Stomach (tissue), 9 donors: ENCODE measurements around the gene GABRQ. TPM values are rescaled to one million over a fixed set of nuclear protein-coding genes. Genes with fewer than 3 reads are reported as not detected.
A peak's percentile ranks its signal among the peaks of the same experiment; 100 is the strongest.
"Not testable (repeated sequence)": the region's sequence is repeated elsewhere in the genome, so short reads cannot be mapped to it uniquely, and the experiment has no call there.

Source experiments
- DNase-seq, 2 donors: peaks; one replicate each; pipeline versions ENCODE4 v3.0.0 to v3.0.0-alpha.2; 2013 to 2019
- H3K27ac ChIP-seq, 5 donors: fragments of 200-600 bp in 4 of 5; sonication (generic) in 4 of 5; one replicate each; pipeline ENCODE4 v1.5.1; 2013 to 2019; ENCODE audit warnings: mild to moderate bottlenecking in 1 of 5, moderate library complexity in 1 of 5
- H3K27me3 ChIP-seq, 3 donors: fragments of 200-600 bp; sonication (generic); one replicate each; pipeline ENCODE4 v1.5.1; 2017 to 2019; ENCODE audit warnings: mixed run types in 1 of 3
- H3K36me3 ChIP-seq, 4 donors: fragments of 200-600 bp; sonication (generic); 1 replicate in 3 of 4; 2 replicates in 1 of 4; pipeline ENCODE4 v1.5.1; 2016 to 2019
- H3K4me1 ChIP-seq, 4 donors: fragments of 200-600 bp; sonication (generic); one replicate each; pipeline ENCODE4 v1.5.1; 2016 to 2019
- H3K4me3 ChIP-seq, 4 donors: fragments of 200-600 bp; sonication (generic) in 3 of 4; one replicate each; pipeline ENCODE4 v1.5.1; 2016 to 2019; ENCODE audit warnings: mild to moderate bottlenecking in 1 of 4
- H3K9me3 ChIP-seq, 4 donors: fragments of 200-600 bp; sonication (generic); one replicate each; pipeline ENCODE4 v1.5.1; 2016 to 2019
- EP300 ChIP-seq: sonication (generic); formaldehyde crosslinking; IDR thresholded peaks from one replicate; pipeline ENCODE4 v1.6.1; 2017; ENCODE audit warnings: antibody characterized with exemption
- POLR2A ChIP-seq, 4 donors: fragments of 450-650 bp; IDR thresholded peaks; one replicate each; pipeline ENCODE4 v1.6.1; 2016; ENCODE audit warnings: antibody characterized with exemption in 4 of 4, control low read depth in 2 of 4, mild to moderate bottlenecking in 1 of 4, moderate library complexity in 1 of 4
- POLR2AphosphoS5 ChIP-seq, 3 donors: sonication (generic); formaldehyde crosslinking; IDR thresholded peaks; one replicate each; pipeline ENCODE4 v1.6.1; 2016; ENCODE audit warnings: antibody characterized with exemption in 3 of 3
- WGBS, 5 donors: extraction: QIAGEN DNeasy Blood & Tissue Kit in 3 of 5; methylation state at CpG; one replicate each; pipeline versions ENCODE4 v1.1.5 to v1.1.7; 2013 to 2018; 5-methylcytosine and 5-hydroxymethylcytosine counted together
- intact Hi-C: fragments of 100-400 bp; cut with DNase I; formaldehyde crosslinking; loops from one replicate; pipeline ENCODE4 v1.15.1; 2023; ENCODE audit warnings: low total_unique reads
- polyA plus RNA-seq, 3 donors: library from polyadenylated mRNA; stranded (reverse); fragments of 200-250 nt; gene quantifications; one replicate each; pipeline ENCODE4 v1.2.3, GENCODE V29; 2013
- total RNA-seq, 5 donors: library from RNA; depleted of rRNA; stranded (reverse); fragments of >200 nt; gene quantifications; one replicate each; pipeline versions ENCODE4 v1.1.0 to v1.2.3, GENCODE V29; 2014 to 2016
- TF ChIP-seq, protein P1 (sequence below), 7 experiments: fragments of 450-650 bp in 4 of 7; fragments of 200-600 bp in 3 of 7; sonication (generic) in 3 of 7; IDR thresholded peaks; one replicate each; pipeline ENCODE4 v1.5.1; 2016 to 2019; ENCODE audit warnings: antibody characterized with exemption in 7 of 7, control low read depth in 2 of 7, mild to moderate bottlenecking in 1 of 7
- donor health status: healthy with polysubstance abuse.
- donor health status: Bipolar disorder and iron deficiency.
- donor health status: healthy.

The GABRQ gene
- total and polyA plus RNA-seq, 8 donors, result 0.05 to 0.18 TPM; not detected in 6

DNA sequence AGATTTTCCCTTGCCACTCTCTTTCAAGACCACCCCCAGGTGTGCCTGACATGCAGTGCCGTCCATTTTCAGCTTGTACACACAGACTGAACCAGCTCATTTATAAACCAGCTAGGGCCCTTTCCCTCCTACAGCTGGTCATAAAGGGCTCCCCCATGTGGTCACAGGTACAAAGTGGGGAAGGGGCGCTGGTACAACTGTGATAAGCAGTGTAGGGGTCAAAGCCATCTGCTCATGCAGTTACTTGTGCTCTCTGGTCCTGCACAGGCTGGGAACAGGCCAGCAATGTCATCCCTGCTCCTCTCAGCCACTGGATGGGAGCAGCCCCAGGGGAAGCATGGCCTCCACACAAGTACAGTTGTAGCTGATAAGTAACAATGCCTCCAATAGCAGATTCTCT is 20.6 kb downstream of the GABRQ start:
- H3K4me3 ChIP-seq, result no peak overlapping the region
- H3K36me3 ChIP-seq, result no peaks in the 10 kb centered on the region
- H3K9me3 ChIP-seq, result peaks cover 0 to 3% (median 0%) of the 10 kb centered on the region in 4 donors
- H3K27ac ChIP-seq, result no peak overlapping the region
- TF ChIP-seq, protein P1, sequence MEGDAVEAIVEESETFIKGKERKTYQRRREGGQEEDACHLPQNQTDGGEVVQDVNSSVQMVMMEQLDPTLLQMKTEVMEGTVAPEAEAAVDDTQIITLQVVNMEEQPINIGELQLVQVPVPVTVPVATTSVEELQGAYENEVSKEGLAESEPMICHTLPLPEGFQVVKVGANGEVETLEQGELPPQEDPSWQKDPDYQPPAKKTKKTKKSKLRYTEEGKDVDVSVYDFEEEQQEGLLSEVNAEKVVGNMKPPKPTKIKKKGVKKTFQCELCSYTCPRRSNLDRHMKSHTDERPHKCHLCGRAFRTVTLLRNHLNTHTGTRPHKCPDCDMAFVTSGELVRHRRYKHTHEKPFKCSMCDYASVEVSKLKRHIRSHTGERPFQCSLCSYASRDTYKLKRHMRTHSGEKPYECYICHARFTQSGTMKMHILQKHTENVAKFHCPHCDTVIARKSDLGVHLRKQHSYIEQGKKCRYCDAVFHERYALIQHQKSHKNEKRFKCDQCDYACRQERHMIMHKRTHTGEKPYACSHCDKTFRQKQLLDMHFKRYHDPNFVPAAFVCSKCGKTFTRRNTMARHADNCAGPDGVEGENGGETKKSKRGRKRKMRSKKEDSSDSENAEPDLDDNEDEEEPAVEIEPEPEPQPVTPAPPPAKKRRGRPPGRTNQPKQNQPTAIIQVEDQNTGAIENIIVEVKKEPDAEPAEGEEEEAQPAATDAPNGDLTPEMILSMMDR (IDR thresholded peaks at IDR 0.05), result no peak
- no peak for TF ChIP-seq EP300
- no peak for TF ChIP-seq POLR2AphosphoS5 (IDR thresholded peaks at IDR 0.05)
- no peak for TF ChIP-seq POLR2A (IDR thresholded peaks at IDR 0.05)
- H3K4me1 ChIP-seq, result no peaks in the 10 kb centered on the region
- no peaks in the 10 kb centered on the region for H3K27me3 ChIP-seq
- WGBS, 5 donors, result 14 to 43% (median 21%) methylated on average over 2 of the region's 2 CpGs
- intact Hi-C loops, result no loop called here
- DNase-seq, result no peak

DNA sequence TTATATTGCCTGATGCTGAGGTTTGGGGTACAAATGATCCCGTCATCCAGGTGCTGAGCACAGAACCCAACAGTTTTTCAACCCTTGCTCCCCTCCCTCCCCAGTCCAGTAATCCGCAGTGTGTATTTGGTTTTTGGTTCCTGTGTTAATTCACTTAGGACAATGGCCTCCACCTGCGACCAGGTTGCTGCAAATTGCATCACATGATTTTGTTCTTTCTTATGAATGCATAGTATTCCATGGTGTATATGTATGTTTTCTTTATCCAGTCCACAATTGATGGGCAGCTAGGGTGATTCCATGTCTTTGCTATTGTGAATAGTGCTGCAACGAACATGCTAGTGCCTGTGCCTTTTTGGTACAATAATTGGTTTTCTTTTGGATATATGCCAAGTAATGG is 25.4 kb downstream of the GABRQ start:
- no peaks in the 10 kb centered on the region for H3K4me1 ChIP-seq
- no peak overlapping the region for H3K4me3 ChIP-seq
- no peaks in the 10 kb centered on the region for H3K36me3 ChIP-seq
- TF ChIP-seq EP300, result no peak
- TF ChIP-seq POLR2A (IDR thresholded peaks at IDR 0.05), result no peak
- TF ChIP-seq, protein P1 (IDR thresholded peaks at IDR 0.05), result no peak
- TF ChIP-seq POLR2AphosphoS5 (IDR thresholded peaks at IDR 0.05), result no peak
- H3K9me3 ChIP-seq, result peaks cover 0 to 38% (median 17%) of the 10 kb centered on the region in 4 donors
- intact Hi-C loops, result no loop called here
- 44 to 66% (median 51%) methylated on average over 3 to 4 of the region's 4 CpGs for WGBS, 5 donors
- no peak for DNase-seq
- no peak overlapping the region for H3K27ac ChIP-seq
- H3K27me3 ChIP-seq, result no peaks in the 10 kb centered on the region

DNA sequence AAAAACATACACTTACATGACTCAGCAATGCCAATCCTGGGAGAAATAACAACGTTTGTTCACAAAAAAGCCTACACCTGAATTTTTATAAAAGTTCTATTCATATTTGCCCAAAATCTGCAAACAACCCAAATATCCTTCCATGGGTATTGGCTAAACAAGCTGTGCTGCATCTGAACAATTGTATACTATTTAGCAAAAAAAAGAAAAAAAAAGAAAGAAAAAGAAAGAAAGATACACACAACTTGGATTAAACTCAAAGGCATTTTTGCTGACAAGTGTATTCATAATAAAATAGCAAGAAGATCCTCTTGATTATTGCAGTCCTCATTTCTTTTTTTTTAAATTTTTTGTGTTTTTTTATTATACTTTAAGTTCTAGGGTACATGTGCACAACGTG is 36.4 kb downstream of the GABRQ start:
- Histone ChIP-seq H3K4me3 (no peak overlapping the region), H3K4me1 (no peaks in the 10 kb centered on the region), H3K36me3 (no peaks in the 10 kb centered on the region), H3K27me3 (no peaks in the 10 kb centered on the region), H3K9me3 (no peaks in the 10 kb centered on the region), H3K27ac (no peak overlapping the region)
- intact Hi-C loops, result no loop called here
- TF ChIP-seq, protein P1 (IDR thresholded peaks at IDR 0.05), result no peak
- TF ChIP-seq POLR2AphosphoS5 (IDR thresholded peaks at IDR 0.05) (no peak), POLR2A (IDR thresholded peaks at IDR 0.05) (no peak), EP300 (no peak)
- 73 to 87% (median 83%) methylated on average over 2 of the region's 2 CpGs for WGBS, 5 donors
- DNase-seq, result no peak

DNA sequence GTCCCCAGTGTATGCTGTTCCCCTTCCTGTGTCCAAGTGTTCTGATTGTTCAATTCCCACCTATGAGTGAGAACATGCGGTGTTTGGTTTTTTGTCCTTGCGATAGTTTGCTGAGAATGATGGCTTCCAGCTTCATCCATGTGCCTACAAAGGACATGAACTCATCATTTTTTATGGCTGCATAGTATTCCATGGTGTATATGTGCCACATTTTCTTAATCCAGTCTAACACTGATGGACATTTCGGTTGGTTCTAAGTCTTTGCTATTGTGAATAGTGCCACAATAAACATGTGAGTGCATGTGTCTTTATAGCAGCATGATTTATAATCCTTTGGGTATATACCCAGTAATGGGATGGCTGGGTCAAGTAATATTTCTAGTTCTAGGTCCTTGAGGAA is 37.0 kb downstream of the GABRQ start:
- DNase-seq, H3K27ac ChIP-seq, intact Hi-C loops, H3K9me3 ChIP-seq, H3K4me1 ChIP-seq, H3K36me3 ChIP-seq, H3K27me3 ChIP-seq, H3K4me3 ChIP-seq: not testable (repeated sequence)
- WGBS, 5 donors, result 87 to 96% (median 91%) methylated on average over 2 to 3 of the region's 3 CpGs

DNA sequence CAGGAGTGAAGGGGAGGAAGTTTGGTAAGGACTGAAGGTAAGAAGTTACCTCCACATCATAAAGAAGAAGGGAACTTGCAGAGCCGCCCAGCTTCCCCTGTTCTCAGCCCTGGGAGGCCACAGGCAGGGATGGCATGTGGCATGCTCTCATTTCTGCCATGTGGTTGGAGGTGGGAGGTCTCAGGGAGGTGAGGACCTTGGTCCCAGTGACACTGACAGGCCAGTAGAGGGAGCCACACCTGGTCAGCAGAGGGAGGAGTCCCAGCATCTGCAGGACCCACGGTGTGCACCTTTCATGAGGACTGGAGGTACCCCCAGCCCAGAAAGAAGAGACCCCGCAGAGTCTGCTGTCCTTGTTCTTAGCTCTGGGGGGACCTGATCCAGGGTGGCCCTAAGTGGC is 43.3 kb downstream of the GABRQ start:
- intact Hi-C loops, H3K9me3 ChIP-seq, H3K4me1 ChIP-seq, H3K36me3 ChIP-seq, H3K27ac ChIP-seq, DNase-seq, H3K27me3 ChIP-seq, H3K4me3 ChIP-seq: not testable (repeated sequence)
- WGBS, 5 donors, result no CpG with 5 or more reads among the region's 3 CpGs

DNA sequence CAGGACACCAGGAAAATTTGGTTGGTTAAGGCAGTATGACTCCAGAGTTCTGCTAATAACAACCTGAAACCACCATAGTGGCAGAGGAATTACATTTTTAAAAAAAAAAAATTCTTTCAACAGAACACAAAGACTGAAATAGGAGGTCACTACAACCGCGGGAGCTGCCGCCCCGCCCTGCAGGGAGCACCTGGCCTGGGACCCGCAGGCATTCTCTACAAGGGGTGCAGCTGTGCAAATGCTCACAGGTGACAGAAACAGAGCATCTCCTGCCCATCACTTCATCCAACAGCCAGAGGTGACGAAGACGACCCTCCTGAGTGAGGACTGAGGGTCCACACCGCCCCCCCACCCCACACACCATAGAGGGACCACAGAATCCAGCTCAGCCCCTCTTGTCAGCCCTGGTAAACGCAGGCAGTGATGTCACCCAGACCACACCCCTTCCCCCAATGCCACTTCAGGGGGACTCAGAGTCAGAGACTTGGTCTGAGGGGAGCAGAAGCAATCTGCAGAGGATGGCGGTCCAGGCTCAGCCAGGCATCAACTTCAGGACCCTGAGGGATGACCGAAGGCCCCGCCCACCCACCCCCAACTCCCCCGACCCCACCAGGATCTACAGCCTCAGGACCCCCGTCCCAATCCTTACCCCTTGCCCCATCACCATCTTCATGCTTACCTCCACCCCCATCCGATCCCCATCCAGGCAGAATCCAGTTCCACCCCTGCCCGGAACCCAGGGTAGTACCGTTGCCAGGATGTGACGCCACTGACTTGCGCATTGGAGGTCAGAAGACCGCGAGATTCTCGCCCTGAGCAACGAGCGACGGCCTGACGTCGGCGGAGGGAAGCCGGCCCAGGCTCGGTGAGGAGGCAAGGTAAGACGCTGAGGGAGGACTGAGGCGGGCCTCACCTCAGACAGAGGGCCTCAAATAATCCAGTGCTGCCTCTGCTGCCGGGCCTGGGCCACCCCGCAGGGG is 60.5 kb downstream of the GABRQ start, which contains the start of gene MAGEA3:
MAGEA3 (plus strand) TSS at position 843 of the 980 bp plus-strand sequence. CDS start 2,039 bp downstream, outside the sequence.
- H3K27me3 ChIP-seq, H3K9me3 ChIP-seq, H3K4me1 ChIP-seq, H3K27ac ChIP-seq, DNase-seq, H3K36me3 ChIP-seq, intact Hi-C loops, H3K4me3 ChIP-seq: not testable (repeated sequence)
- 72 to 95% (median 84%) methylated on average over 4 to 6 of the region's 34 CpGs; no CpG with 5 or more reads in 2 of the 5 donors for WGBS, 5 donors

DNA sequence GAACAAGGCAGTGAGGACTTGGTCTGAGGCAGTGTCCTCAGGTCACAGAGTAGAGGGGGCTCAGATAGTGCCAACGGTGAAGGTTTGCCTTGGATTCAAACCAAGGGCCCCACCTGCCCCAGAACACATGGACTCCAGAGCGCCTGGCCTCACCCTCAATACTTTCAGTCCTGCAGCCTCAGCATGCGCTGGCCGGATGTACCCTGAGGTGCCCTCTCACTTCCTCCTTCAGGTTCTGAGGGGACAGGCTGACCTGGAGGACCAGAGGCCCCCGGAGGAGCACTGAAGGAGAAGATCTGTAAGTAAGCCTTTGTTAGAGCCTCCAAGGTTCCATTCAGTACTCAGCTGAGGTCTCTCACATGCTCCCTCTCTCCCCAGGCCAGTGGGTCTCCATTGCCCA is 62.7 kb downstream of the GABRQ start:
- intact Hi-C loops, H3K27ac ChIP-seq, H3K4me1 ChIP-seq, H3K9me3 ChIP-seq, H3K36me3 ChIP-seq, H3K4me3 ChIP-seq, H3K27me3 ChIP-seq: not testable (repeated sequence)
- peak in 1 of 2 donors; percentile 20 for DNase-seq
- WGBS, 5 donors, result 77 to 97% (median 88%) methylated on average over 3 to 4 of the region's 5 CpGs; no CpG with 5 or more reads in 1 of the 5 donors

DNA sequence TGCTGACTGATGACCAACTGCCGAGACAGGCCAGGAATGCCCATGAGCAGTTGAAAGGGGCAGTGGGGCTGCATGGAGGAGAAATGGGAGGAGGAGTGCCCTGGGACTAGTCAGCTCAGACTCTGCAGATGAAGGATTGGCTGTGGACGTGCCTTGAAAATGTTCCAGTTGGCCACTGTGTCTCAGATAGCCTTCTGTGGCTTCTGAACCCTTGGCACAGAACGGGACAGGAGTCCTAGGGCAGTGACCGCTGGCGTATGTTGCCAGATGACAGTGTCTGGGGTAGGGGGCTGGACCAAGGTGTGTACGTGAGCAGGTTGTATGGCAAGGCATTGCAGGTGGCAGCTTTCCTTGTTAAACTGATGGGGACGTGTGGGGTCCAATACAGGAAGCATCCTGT is 68.8 kb downstream of the GABRQ start:
- H3K27ac ChIP-seq, intact Hi-C loops, H3K4me3 ChIP-seq, H3K36me3 ChIP-seq, H3K9me3 ChIP-seq, H3K27me3 ChIP-seq, DNase-seq, H3K4me1 ChIP-seq: not testable (repeated sequence)
- WGBS, 5 donors, result 72 to 79% (median 77%) methylated on average over 2 to 4 of the region's 7 CpGs; no CpG with 5 or more reads in 1 of the 5 donors
